ENCODE data around the gene GSE1.

The GSE1 gene

DNA sequence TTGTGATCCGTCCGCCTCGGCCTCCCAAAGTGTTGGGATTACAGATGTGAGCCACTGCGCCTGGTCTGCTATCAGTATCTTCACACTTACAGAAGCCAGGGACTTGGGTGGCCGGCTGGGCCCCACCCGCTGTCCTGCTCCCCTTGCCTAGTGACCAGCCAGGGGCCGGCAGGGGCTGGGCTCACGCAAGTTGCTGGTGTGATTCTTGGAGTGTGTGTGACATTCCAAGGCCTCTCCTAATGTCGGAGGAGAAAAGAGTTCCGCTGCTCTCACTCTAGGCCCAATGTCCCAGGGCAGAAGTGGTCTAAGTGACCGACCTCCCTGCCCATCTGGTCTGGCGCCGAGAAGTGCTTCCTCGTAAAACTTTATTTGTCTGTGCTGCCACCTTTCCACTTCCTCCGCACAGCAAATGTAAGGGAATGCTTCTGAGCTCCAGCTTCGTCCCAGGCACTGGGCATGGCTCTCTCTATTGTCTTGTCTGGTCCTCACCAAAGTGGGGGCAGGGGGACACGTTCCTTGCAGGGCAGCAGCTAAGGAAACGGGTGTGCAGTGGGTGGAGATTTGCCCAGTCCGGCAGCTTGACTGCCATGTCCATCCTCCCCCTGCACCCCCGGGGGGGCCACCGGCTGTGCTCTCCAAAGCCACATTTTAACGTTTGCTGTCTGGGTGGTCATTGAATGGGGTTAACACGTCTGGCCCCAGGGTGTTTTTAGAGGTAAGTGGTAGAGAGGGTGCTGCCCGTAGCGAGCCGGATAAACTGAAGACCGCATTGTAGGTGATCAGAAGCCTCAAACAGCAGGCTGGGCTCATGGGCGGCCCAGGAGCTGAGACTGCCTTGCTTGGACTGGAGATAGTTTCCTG is 7.8 kb upstream of the GSE1 start:
- TF ChIP-seq, protein P1, sequence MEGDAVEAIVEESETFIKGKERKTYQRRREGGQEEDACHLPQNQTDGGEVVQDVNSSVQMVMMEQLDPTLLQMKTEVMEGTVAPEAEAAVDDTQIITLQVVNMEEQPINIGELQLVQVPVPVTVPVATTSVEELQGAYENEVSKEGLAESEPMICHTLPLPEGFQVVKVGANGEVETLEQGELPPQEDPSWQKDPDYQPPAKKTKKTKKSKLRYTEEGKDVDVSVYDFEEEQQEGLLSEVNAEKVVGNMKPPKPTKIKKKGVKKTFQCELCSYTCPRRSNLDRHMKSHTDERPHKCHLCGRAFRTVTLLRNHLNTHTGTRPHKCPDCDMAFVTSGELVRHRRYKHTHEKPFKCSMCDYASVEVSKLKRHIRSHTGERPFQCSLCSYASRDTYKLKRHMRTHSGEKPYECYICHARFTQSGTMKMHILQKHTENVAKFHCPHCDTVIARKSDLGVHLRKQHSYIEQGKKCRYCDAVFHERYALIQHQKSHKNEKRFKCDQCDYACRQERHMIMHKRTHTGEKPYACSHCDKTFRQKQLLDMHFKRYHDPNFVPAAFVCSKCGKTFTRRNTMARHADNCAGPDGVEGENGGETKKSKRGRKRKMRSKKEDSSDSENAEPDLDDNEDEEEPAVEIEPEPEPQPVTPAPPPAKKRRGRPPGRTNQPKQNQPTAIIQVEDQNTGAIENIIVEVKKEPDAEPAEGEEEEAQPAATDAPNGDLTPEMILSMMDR (IDR thresholded peaks at IDR 0.05): no peak
- peaks cover 9 to 10% of the 10 kb centered on the region in 2 experiments for H3K4me1 ChIP-seq (ENCODE audit: control insufficient read depth in 1 of 2, insufficient read depth in 1 of 2, low read depth in 1 of 2, low read length in 1 of 2)
- no peaks in the 10 kb centered on the region for H3K9me3 ChIP-seq
- H3K4me3 ChIP-seq (ENCODE audit: low read depth in 1 of 2, low read length in 1 of 2): no peak overlapping the region
- no peaks in the 10 kb centered on the region for H3K36me3 ChIP-seq
- H3K27me3 ChIP-seq: peaks cover 12% of the 10 kb centered on the region
- H3K27ac ChIP-seq: no peak overlapping the region

DNA sequence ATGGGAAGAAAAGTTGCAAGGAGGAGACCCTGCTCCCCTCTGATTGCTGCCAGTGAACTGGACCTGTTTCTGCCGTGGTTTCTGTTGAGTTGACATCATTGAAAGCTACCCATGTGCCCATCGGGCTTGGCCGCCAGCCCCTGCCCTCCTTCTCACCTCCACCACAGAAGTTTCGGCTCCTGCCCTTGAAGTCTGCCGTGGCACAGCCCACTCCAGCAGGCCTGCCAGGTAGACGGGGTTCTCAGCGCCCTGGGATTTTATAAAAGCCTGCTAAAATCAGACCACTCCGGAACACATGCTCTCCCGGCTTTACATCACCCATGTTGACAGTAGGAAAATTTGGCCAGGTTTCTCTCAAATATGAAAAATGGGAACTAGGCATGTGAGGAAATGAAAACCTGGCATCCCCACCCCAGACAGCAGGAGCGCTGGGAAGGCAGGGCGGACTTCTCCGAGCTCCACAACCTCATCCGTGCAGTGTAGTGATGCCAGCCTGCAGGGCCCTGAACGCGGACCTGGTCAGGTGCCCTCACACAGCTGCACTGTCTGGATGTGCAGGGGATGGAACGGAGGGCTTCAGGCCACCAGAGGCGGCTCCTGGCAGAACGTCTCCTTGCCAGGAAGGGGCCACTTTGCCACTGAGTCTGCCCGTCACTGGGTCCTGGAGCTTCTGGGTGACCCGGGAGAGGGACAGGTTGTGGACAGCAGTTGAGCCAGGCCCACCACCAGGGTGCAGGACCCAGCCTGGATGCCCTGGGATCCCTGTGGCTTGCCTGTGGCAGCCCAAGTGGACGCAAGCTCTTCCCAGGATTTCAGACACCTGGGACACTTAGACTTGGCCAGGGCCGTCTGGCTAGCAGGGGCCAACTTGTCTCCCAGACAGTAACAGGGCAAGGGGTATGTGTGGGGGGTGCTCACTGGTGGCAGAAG is 6.9 kb upstream of the GSE1 start:
- peaks cover 12% of the 10 kb centered on the region for H3K27me3 ChIP-seq
- no peak overlapping the region for H3K4me3 ChIP-seq (ENCODE audit: low read depth in 1 of 2, low read length in 1 of 2)
- no peaks in the 10 kb centered on the region for H3K9me3 ChIP-seq
- no peak overlapping the region for H3K27ac ChIP-seq
- TF ChIP-seq, protein P1 (IDR thresholded peaks at IDR 0.05): no peak
- H3K4me1 ChIP-seq (ENCODE audit: control insufficient read depth in 1 of 2, insufficient read depth in 1 of 2, low read depth in 1 of 2, low read length in 1 of 2): peaks cover 17 to 19% of the 10 kb centered on the region in 2 experiments
- no peaks in the 10 kb centered on the region for H3K36me3 ChIP-seq

DNA sequence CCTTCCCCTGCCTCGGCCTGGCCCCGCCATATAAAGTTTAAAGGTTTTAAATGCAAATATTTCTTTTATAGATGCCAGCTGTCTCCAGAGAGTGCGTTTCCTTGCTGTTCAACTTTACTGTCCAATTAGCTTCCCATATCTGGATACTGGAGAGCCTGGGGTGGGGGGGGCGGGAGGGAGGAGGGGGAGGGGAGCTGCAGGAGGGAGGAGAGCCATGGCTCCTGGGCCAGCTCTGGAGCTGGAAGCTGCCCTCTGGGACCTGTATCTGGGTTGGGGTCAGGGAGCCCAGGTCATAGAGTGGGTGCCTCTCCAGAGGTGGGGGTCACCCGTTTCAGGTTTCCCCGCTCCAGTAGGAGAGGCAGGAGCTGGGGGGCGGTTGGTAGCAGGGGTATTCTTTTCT is 6.2 kb upstream of the GSE1 start:
- no peak overlapping the region for H3K27ac ChIP-seq
- TF ChIP-seq, protein P1 (IDR thresholded peaks at IDR 0.05): no peak
- peaks cover 17 to 26% of the 10 kb centered on the region in 2 experiments for H3K4me1 ChIP-seq (ENCODE audit: control insufficient read depth in 1 of 2, insufficient read depth in 1 of 2, low read depth in 1 of 2, low read length in 1 of 2)

DNA sequence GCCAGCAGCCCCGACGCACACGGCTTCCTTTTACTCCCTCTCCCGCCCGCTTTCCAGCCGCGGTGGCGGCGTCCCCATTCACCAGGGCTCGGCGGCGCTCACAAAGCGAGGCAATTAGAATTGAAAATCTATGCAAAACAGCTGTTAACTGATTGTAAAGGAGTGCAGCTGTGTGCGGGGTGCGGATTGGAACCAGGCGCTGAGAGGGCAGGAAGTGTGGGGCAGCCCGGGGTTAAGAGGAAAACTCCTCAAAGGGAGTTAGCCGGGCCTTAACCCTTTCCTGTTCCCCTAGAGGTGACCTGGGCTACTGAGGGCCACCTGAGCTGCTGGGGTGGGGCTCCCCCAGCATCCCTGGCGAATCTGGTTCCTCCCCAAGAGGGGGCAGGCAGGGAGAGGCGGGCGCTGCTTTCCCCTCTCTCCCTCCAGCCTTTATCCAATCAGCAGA is 5.8 kb upstream of the GSE1 start:
- H3K27ac ChIP-seq: no peak overlapping the region
- no peaks in the 10 kb centered on the region for H3K36me3 ChIP-seq
- no peak overlapping the region for H3K4me3 ChIP-seq (ENCODE audit: low read depth in 1 of 2, low read length in 1 of 2)
- no peaks in the 10 kb centered on the region for H3K9me3 ChIP-seq
- H3K4me1 ChIP-seq (ENCODE audit: control insufficient read depth in 1 of 2, insufficient read depth in 1 of 2, low read depth in 1 of 2, low read length in 1 of 2): peaks cover 20 to 30% of the 10 kb centered on the region in 2 experiments
- H3K27me3 ChIP-seq: peaks cover 23% of the 10 kb centered on the region
- TF ChIP-seq, protein P1 (IDR thresholded peaks at IDR 0.05): no peak

More for the DNA sequence above, 6.2 kb upstream of the GSE1 start:
- Histone ChIP-seq H3K36me3 (no peaks in the 10 kb centered on the region), H3K4me3 (ENCODE audit: low read depth in 1 of 2, low read length in 1 of 2) (no peak overlapping the region), H3K9me3 (no peaks in the 10 kb centered on the region), H3K27me3 (peaks cover 19% of the 10 kb centered on the region)

DNA sequence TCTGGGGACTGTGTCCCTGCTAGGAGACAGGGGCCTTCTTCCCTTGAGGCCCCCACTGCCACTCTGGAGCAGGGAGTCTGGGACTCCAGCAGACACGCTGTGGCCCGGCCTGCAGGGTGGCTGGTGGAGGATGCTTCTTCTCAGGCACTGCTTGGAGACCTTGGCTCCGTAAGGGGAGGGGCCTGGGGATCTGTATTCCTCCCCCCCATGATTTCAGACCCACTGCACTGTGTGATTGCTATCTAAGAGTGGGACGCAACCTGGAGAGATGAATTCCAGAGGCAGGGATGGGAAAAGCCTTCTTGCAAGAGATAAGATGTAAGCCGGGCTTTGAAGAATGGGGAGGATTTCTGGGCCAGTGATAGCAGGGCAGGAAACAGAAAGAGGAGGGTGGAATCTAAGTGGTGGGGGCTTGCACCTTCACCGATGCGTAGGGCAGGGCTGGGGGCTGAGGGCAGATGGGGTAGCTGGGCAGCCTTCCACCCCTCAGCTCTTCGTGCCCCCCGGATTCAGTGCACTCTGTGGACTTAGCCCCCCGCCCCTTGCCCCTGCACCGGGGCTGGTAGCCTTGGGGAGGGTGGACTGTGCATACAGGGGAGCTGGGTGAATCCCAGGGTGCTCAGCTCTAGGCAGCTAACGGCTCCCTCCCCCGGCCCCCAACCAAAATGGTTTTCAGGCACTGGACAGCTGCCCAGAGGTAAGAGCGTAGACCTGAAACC is 5.2 kb upstream of the GSE1 start:
- TF ChIP-seq, protein P1 (IDR thresholded peaks at IDR 0.05): no peak
- Histone ChIP-seq H3K4me1 (ENCODE audit: control insufficient read depth in 1 of 2, insufficient read depth in 1 of 2, low read depth in 1 of 2, low read length in 1 of 2) (peaks cover 26 to 37% of the 10 kb centered on the region in 2 experiments), H3K27ac (no peak overlapping the region), H3K27me3 (peaks cover 29% of the 10 kb centered on the region), H3K36me3 (no peaks in the 10 kb centered on the region), H3K9me3 (no peaks in the 10 kb centered on the region), H3K4me3 (ENCODE audit: low read depth in 1 of 2, low read length in 1 of 2) (no peak overlapping the region)

Data from neutrophil (primary cell).